Left lung (tissue), 10 donors: ENCODE measurements around the gene KCNK18. TPM values are rescaled to one million over a fixed set of nuclear protein-coding genes. Genes with fewer than 3 reads are reported as not detected.

Experiments
- ATAC-seq: fragments of 200-7000 bp; cut with Tn5 transposase; one replicate; pipeline ENCODE4 v1.9.1; 2020; ENCODE audit warnings: moderate library complexity
- DNase-seq, 4 donors: peaks; one replicate each; pipeline ENCODE4 v3.0.0-alpha.2; 2013 to 2020
- H3K27ac ChIP-seq, 2 donors: fragments of 200-600 bp; sonication (generic) in 1 of 2; one replicate each; pipeline versions ENCODE4 v1.5.0 to v1.8.0; 2020 to 2021
- H3K27me3 ChIP-seq, 2 donors: fragments of 200-600 bp; sonication (generic) in 1 of 2; one replicate each; pipeline versions ENCODE4 v1.5.0 to v1.8.0; 2020 to 2021
- H3K36me3 ChIP-seq, 2 donors: fragments of 200-600 bp; sonication (generic) in 1 of 2; one replicate each; pipeline versions ENCODE4 v1.5.0 to v1.8.0; 2020 to 2021
- H3K4me1 ChIP-seq, 2 donors: fragments of 200-600 bp; one replicate each; pipeline ENCODE4 v1.8.0; 2021
- H3K4me3 ChIP-seq, 2 donors: fragments of 200-600 bp; sonication (generic) in 1 of 2; one replicate each; pipeline versions ENCODE4 v1.5.0 to v1.8.0; 2020 to 2021; ENCODE audit warnings: mild to moderate bottlenecking in 1 of 2
- H3K9me3 ChIP-seq, 2 donors: fragments of 200-600 bp; sonication (generic) in 1 of 2; one replicate each; pipeline versions ENCODE4 v1.5.0 to v1.8.0; 2020 to 2021
- intact Hi-C, 2 donors: fragments of 100-400 bp; cut with DNase I; formaldehyde crosslinking; loops; one replicate each; pipeline versions ENCODE4 v1.11.2 to v1.14.2; 2022
- polyA plus RNA-seq, 6 donors: library from polyadenylated mRNA; unstranded; fragments of 120-200 nt; gene quantifications; one replicate each; pipeline ENCODE4 v1.2.1, GENCODE V29; 2013; ENCODE audit not compliant: insufficient read length in 6 of 6
- total RNA-seq, 2 donors: library from RNA; stranded (reverse); fragmentation: NEBNext Ultra II Directional; extraction: Animal tissue kit (Norgen Biotek cat#: 25700); gene quantifications; one replicate each; pipeline ENCODE4 v1.2.1, GENCODE V29; 2021
- TF ChIP-seq, protein P1 (sequence below), 2 donors: fragments of 200-600 bp; sonication (generic) in 1 of 2; IDR thresholded peaks; one replicate each; pipeline versions ENCODE4 v1.5.0 to v1.8.0; 2021; ENCODE audit warnings: antibody characterized with exemption in 2 of 2
- donor health status: DM: no; HTN: yes; CAD: no.
- donor health status: DM: no; HTN: no; CAD: no.

Gene KCNK18
- total and polyA plus RNA-seq, 8 donors = not detected

DNA sequence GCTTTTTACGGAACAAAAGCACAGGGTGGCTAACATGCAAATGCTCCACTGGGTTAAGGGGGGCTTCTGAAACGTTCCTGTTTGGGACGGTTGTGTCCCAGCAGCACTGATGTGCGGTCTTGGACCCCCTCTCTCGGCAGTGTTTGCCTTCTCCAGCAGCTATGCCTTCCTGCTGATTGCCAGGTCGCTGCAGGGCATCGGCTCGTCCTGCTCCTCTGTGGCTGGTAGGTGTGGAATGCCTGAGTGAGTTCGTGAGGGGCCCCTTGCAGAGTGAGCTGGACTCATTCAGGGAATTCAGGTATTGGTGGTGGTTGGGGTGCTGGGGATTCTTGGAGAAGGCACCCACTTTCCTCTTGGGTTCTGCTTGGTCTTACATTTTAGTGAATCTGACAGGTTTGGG, 56.6 kb downstream of the KCNK18 start:
- no peak overlapping the region for H3K27ac ChIP-seq
- DNase-seq (no peak), ATAC-seq (no peak)
- no peaks in the 10 kb centered on the region for H3K36me3 ChIP-seq
- H3K27me3 ChIP-seq = peaks cover 0 to 68% of the 10 kb centered on the region in 2 donors
- no peaks in the 10 kb centered on the region for H3K9me3 ChIP-seq
- TF ChIP-seq, protein P1, sequence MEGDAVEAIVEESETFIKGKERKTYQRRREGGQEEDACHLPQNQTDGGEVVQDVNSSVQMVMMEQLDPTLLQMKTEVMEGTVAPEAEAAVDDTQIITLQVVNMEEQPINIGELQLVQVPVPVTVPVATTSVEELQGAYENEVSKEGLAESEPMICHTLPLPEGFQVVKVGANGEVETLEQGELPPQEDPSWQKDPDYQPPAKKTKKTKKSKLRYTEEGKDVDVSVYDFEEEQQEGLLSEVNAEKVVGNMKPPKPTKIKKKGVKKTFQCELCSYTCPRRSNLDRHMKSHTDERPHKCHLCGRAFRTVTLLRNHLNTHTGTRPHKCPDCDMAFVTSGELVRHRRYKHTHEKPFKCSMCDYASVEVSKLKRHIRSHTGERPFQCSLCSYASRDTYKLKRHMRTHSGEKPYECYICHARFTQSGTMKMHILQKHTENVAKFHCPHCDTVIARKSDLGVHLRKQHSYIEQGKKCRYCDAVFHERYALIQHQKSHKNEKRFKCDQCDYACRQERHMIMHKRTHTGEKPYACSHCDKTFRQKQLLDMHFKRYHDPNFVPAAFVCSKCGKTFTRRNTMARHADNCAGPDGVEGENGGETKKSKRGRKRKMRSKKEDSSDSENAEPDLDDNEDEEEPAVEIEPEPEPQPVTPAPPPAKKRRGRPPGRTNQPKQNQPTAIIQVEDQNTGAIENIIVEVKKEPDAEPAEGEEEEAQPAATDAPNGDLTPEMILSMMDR (IDR thresholded peaks at IDR 0.05) = no peak
- no peak overlapping the region for H3K4me3 ChIP-seq
- H3K4me1 ChIP-seq = peaks cover 0 to 4% of the 10 kb centered on the region in 2 donors
- intact Hi-C loops = no loop called here

DNA sequence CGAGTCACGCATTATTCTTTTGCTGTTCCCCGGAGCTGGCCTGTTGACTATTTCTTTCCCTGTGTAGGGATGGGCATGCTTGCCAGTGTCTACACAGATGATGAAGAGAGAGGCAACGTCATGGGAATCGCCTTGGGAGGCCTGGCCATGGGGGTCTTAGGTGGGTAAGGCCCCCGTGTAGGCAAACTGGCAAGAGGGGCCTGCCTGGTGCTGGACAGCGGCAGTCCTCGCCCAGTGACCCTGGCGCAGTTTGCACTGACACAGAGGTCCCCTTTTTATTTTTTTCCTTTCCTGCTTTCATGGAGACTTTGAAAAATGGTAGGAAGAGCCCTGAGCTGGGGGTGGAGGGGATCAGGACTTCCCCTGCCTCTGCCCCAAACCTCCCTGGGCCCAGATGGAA, 57.0 kb downstream of the KCNK18 start:
- no peaks in the 10 kb centered on the region for H3K9me3 ChIP-seq
- intact Hi-C loops = no loop called here
- no peaks in the 10 kb centered on the region for H3K36me3 ChIP-seq
- DNase-seq (no peak), ATAC-seq (no peak)
- H3K4me1 ChIP-seq = peaks cover 0 to 2% of the 10 kb centered on the region in 2 donors
- no peak overlapping the region for H3K4me3 ChIP-seq
- H3K27me3 ChIP-seq = peaks cover 0 to 73% of the 10 kb centered on the region in 2 donors
- TF ChIP-seq, protein P1 (IDR thresholded peaks at IDR 0.05) = no peak
- H3K27ac ChIP-seq = no peak overlapping the region

DNA sequence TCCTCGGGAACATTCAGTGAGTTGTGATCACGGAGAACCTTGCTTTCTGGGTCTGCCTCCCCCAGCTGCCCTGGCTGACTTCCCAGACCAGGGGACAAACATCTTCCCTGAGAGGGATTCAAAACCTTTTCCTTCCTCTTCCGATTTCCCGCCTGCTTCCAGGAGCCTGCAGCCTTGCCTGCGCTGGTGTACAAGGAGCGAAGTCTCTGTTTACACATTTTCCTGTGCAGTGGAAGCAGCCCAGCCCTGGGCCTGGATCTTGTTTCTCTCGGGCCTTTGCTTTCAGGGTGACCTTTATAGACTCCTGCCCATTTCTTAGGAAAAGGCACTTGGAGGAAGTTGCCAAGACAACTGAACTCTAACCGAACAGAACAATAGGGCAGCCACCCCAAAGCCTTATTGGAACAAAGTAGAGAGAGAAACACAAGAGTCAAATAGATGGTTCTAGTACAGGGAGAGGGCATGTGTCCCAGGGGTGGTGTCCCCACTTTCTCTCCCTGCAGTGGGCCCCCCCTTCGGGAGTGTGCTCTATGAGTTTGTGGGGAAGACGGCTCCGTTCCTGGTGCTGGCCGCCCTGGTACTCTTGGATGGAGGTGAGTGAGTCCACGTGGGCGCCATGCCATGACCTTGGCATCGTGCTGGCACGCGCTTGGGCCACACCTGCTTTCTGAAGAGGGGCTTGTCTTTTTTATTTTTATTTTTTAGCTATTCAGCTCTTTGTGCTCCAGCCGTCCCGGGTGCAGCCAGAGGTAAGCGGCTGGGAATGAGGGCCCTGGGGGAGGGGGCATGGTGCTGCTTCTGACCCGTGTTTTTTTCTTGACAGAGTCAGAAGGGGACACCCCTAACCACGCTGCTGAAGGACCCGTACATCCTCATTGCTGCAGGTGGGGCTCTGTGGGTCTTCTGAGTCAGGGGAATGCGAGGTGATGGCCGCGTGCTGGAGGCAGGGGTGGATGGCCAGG, 57.8 kb downstream of the KCNK18 start:
- no peaks in the 10 kb centered on the region for H3K4me1 ChIP-seq
- no peaks in the 10 kb centered on the region for H3K9me3 ChIP-seq
- no peak for DNase-seq
- H3K27ac ChIP-seq = no peak overlapping the region
- ATAC-seq = no peak
- no peaks in the 10 kb centered on the region for H3K36me3 ChIP-seq
- intact Hi-C loops = no loop called here
- peaks cover 0 to 74% of the 10 kb centered on the region in 2 donors for H3K27me3 ChIP-seq
- H3K4me3 ChIP-seq = no peak overlapping the region
- TF ChIP-seq, protein P1 (IDR thresholded peaks at IDR 0.05) = no peak

DNA sequence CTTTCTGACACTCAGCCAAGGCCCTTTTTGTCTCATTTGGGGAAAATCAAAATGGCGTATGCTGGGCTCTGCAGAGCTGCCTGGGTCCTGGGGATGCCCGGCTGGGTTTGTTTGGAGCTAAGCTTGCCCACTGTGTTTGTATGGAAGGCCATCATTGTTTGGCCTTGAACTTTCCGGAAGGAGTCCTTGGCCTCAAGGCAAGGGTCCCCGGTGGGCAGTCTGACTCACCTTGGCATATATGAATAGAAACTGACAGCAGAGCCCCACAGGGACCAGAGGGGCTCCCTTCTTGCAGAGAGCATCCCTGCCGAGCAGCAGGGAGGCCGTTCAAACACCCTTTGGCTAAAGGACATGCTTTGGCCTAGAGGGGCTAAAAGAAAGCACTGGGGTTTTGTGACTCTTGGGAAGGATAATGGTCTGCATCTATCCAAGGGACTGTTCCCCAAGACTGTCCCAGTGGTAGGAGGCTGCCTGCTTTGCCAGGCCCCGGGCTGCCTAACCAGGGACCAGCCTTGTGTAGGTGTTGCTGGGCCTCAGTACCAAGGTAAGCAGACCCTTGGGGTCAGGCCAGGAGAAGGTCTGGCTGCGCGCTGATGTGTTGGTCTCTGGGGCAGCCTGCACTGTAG, 58.7 kb downstream of the KCNK18 start:
- peaks cover 0 to 77% of the 10 kb centered on the region in 2 donors for H3K27me3 ChIP-seq
- DNase-seq (no peak), ATAC-seq (no peak)
- peaks cover 0 to 4% of the 10 kb centered on the region in 2 donors for H3K4me1 ChIP-seq
- H3K27ac ChIP-seq = no peak overlapping the region
- H3K9me3 ChIP-seq = no peaks in the 10 kb centered on the region
- intact Hi-C loops = no loop called here
- no peaks in the 10 kb centered on the region for H3K36me3 ChIP-seq
- TF ChIP-seq, protein P1 (IDR thresholded peaks at IDR 0.05) = no peak
- H3K4me3 ChIP-seq = no peak overlapping the region

DNA sequence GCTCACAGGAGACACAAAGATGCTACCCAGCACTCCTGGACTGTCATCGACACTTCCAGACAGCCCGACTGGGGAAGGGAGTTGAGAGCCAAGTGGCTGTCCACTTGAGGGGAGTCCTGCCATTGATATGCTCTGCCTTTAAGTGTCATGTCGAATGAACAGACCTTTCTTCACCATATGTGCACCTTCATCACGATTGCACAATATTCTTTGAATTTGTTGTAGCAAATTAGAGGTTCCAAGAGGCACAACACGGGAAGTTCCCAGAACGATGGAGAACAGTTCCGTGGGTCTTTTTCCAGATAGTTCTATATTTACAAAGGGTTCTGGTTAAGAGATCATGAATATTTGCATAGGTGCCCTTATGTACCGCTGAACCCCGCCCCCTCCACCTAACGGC, 59.6 kb downstream of the KCNK18 start:
- H3K27me3 ChIP-seq = peaks cover 0 to 84% of the 10 kb centered on the region in 2 donors
- no peaks in the 10 kb centered on the region for H3K36me3 ChIP-seq
- ATAC-seq (no peak), DNase-seq (no peak)
- TF ChIP-seq, protein P1 (IDR thresholded peaks at IDR 0.05) = no peak
- H3K9me3 ChIP-seq = no peaks in the 10 kb centered on the region
- no peak overlapping the region for H3K4me3 ChIP-seq
- H3K27ac ChIP-seq = no peak overlapping the region
- intact Hi-C loops = no loop called here
- H3K4me1 ChIP-seq = peaks cover 0 to 4% of the 10 kb centered on the region in 2 donors
